ENCODE results near the gene CCR2. TPM values are rescaled to one million over a fixed set of nuclear protein-coding genes. Genes with fewer than 3 reads are reported as not detected.

CCR2 gene
- total RNA-seq, 1 donor: under 0.01 TPM

GRCh38 chr3:46338840-46339239, 15.1 kb upstream of the CCR2 start:
- no peak for TF ChIP-seq CTCF (IDR thresholded peaks at IDR 0.05; ENCODE audit: insufficient read depth, low read length)
- DNase-seq (ENCODE audit: low read depth): no peak
- H3K4me3 ChIP-seq (ENCODE audit: low read depth, low read length): no peak overlapping the region

- no peak for DNase-seq (ENCODE audit: low read depth)
- H3K4me3 ChIP-seq (ENCODE audit: low read depth, low read length): no peak overlapping the region
- TF ChIP-seq CTCF (IDR thresholded peaks at IDR 0.05; ENCODE audit: insufficient read depth, low read length): no peak
These were observed 9.4 kb upstream of the CCR2 start for GRCh38 chr3:46344476-46344875.

GRCh38 chr3:46348823-46349482, 5.0 kb upstream of the CCR2 start:
- no peak for DNase-seq (ENCODE audit: low read depth)
- H3K4me3 ChIP-seq (ENCODE audit: low read depth, low read length): no peak overlapping the region
- no peak for TF ChIP-seq CTCF (IDR thresholded peaks at IDR 0.05; ENCODE audit: insufficient read depth, low read length)

GRCh38 chr3:46349484-46350261, 4.2 kb upstream of the CCR2 start:
- DNase-seq (ENCODE audit: low read depth): no peak
- no peak for TF ChIP-seq CTCF (IDR thresholded peaks at IDR 0.05; ENCODE audit: insufficient read depth, low read length)
- no peak overlapping the region for H3K4me3 ChIP-seq (ENCODE audit: low read depth, low read length)

GRCh38 chr3:46350262-46350565, 3.7 kb upstream of the CCR2 start:
- no peak overlapping the region for H3K4me3 ChIP-seq (ENCODE audit: low read depth, low read length)
- TF ChIP-seq CTCF (IDR thresholded peaks at IDR 0.05; ENCODE audit: insufficient read depth, low read length): no peak
- no peak for DNase-seq (ENCODE audit: low read depth)

- no peak overlapping the region for H3K4me3 ChIP-seq (ENCODE audit: low read depth, low read length)
- TF ChIP-seq CTCF (IDR thresholded peaks at IDR 0.05; ENCODE audit: insufficient read depth, low read length): no peak
- DNase-seq (ENCODE audit: low read depth): no peak
These were observed 2.3 kb upstream of the CCR2 start for GRCh38 chr3:46351646-46352045.

All from fibroblast of the aortic adventitia (primary cell).